ENCODE results near the gene NIN.

DNA sequence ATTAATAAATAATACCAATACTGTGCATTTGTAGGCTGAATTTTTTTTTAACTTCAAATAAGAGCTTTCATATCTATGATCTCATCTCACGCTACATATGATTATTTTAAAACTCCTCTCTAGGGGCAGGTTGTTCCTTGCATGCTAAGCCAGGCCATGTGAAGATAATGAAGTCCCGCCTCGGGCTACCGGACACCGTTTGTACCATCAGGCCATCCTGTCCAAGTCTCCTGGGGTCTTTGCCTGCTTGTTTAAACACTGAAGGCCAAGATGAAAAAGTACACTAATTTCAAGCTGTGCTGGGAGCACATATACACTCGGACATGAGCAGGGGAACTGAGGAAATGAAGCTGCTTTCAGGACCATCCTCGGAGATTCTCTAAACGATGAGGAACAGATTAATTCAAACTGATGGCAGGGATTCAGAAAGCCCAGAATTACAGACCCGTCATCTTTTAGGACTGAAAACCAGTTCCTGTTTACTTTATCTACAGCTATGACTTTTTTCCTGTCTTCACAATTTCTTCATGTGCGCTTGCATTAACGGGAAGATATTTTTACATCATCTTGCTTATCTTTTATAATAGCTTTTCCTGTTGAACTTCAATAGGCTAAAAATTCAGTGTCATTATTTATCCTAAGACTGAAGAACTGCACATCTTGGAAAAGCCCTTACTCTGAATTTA lies 34.6 kb upstream of the NIN start:
- TF ChIP-seq POLR2A (IDR thresholded peaks at IDR 0.05) (no peak), POLR2AphosphoS5 (IDR thresholded peaks at IDR 0.05) (no peak)
- TF ChIP-seq, protein P1, sequence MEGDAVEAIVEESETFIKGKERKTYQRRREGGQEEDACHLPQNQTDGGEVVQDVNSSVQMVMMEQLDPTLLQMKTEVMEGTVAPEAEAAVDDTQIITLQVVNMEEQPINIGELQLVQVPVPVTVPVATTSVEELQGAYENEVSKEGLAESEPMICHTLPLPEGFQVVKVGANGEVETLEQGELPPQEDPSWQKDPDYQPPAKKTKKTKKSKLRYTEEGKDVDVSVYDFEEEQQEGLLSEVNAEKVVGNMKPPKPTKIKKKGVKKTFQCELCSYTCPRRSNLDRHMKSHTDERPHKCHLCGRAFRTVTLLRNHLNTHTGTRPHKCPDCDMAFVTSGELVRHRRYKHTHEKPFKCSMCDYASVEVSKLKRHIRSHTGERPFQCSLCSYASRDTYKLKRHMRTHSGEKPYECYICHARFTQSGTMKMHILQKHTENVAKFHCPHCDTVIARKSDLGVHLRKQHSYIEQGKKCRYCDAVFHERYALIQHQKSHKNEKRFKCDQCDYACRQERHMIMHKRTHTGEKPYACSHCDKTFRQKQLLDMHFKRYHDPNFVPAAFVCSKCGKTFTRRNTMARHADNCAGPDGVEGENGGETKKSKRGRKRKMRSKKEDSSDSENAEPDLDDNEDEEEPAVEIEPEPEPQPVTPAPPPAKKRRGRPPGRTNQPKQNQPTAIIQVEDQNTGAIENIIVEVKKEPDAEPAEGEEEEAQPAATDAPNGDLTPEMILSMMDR (IDR thresholded peaks at IDR 0.05): no peak
